Heart right ventricle (tissue), 16 donors: ENCODE data around the gene CSNK2A1. TPM values are rescaled to one million over a fixed set of nuclear protein-coding genes. Genes with fewer than 3 reads are reported as not detected.

Experiments used
- ATAC-seq, 8 donors: fragments of 200-7000 bp; cut with Tn5 transposase; one replicate each; pipeline ENCODE4 v1.9.1; 2020; ENCODE audit warnings: mild to moderate bottlenecking in 8 of 8, moderate library complexity in 8 of 8, moderate number of reproducible peaks in 1 of 8
- DNase-seq, 2 donors: peaks; one replicate each; pipeline ENCODE4 v3.0.0-alpha.2; 2020
- H3K27ac ChIP-seq, 10 donors: fragments of 200-600 bp; sonication (generic) in 2 of 10; one replicate each; pipeline versions ENCODE4 v1.5.0 to v1.8.0; 2020 to 2022; ENCODE audit warnings: mild to moderate bottlenecking in 3 of 10
- H3K27me3 ChIP-seq, 7 donors: fragments of 200-600 bp; one replicate each; pipeline ENCODE4 v1.8.0; 2021 to 2022; ENCODE audit warnings: mild to moderate bottlenecking in 2 of 7
- H3K36me3 ChIP-seq, 9 donors: fragments of 200-600 bp; sonication (generic) in 1 of 9; one replicate each; pipeline versions ENCODE4 v1.5.0 to v1.8.0; 2020 to 2022; ENCODE audit warnings: mild to moderate bottlenecking in 2 of 9
- H3K4me1 ChIP-seq, 9 donors: fragments of 200-600 bp; sonication (generic) in 1 of 9; one replicate each; pipeline versions ENCODE4 v1.5.0 to v1.8.0; 2020 to 2022; ENCODE audit warnings: mild to moderate bottlenecking in 4 of 9
- H3K4me3 ChIP-seq, 10 donors: fragments of 200-600 bp; sonication (generic) in 2 of 10; one replicate each; pipeline versions ENCODE4 v1.5.0 to v1.8.0; 2020 to 2022; ENCODE audit warnings: mild to moderate bottlenecking in 7 of 10, moderate library complexity in 2 of 10
- H3K9me3 ChIP-seq, 11 donors: fragments of 200-600 bp in 10 of 11; sonication (generic) in 2 of 11; one replicate each; pipeline versions ENCODE4 v1.5.0 to v1.8.0; 2013 to 2022; ENCODE audit warnings: mild to moderate bottlenecking in 2 of 11, control low read depth in 1 of 11, moderate library complexity in 1 of 11
- CTCF ChIP-seq, 9 donors: fragments of 200-600 bp; sonication (generic) in 2 of 9; IDR thresholded peaks; one replicate each; pipeline versions ENCODE4 v1.5.0 to v1.8.0; 2021 to 2022; ENCODE audit warnings: antibody characterized with exemption in 9 of 9, mild to moderate bottlenecking in 5 of 9, moderate library complexity in 1 of 9
- WGBS, 2 donors: extraction: QIAGEN DNeasy Blood & Tissue Kit; methylation state at CpG; one replicate each; pipeline ENCODE4 v1.1.7; 2013; ENCODE audit warnings: inconsistent platforms in 1 of 2; 5-methylcytosine and 5-hydroxymethylcytosine counted together
- intact Hi-C, 10 donors: fragments of 100-400 bp; cut with DNase I; formaldehyde crosslinking; loops; one replicate each; pipeline versions ENCODE4 v1.11.1 to v1.14.2; 2022
- polyA plus RNA-seq, 2 donors: library from polyadenylated mRNA; stranded (reverse); fragments of 200-250 nt; gene quantifications; one replicate each; pipeline ENCODE4 v1.2.3, GENCODE V29; 2013
- total RNA-seq, 10 donors: library from RNA; stranded (reverse); fragmentation: NEBNext Ultra II Directional in 3 of 10; extraction: Animal tissue kit (Norgen Biotek cat#: 25700) in 3 of 10; gene quantifications; one replicate each; pipeline versions ENCODE4 v1.2.1 to v1.2.4, GENCODE V29; 2021 to 2023
- donor health status: Arrhythmogenic right ventricular cardiomyopathy.
- donor health status: ischemic (EF 13 %, LVEDD 7.1; RV severe dilation, severe dysfunction).
- donor health status: healthy with polysubstance abuse.
- donor health status: DM: no; HTN: yes; CAD: no.
- donor health status: DM: no; HTN: no; CAD: no.
- donor health status: ischemic (EF 25% LVEDD 6.9; RV normal size, moderate dysfunction).
- donor health status: ischemic (EF 25% LVEDD 5.7; RV mildly dilated, moderate dysfunction).
- donor health status: healthy.
- donor health status: DM: yes; HTN: yes; CAD: no.
- donor health status: Ischemic cardiomyopathy.
- donor health status: ischemic (EF 35%, LVEDD 5.7; RV mildly dilated, moderate dysfunction).
- donor health status: nonischemic (EF 11% LVEDD 7.7; RV severe dilation, severe dysfunction).
- donor health status: DM: yes; HTN: yes; CAD: no.
- donor health status: PGD.
- donor health status: ischemic (EF 29% LVEDD 5.4; RV normal size, mild dysfunction).
- donor health status: nonischemic (EF 23%, LVEDD 6.1; RV moderate dilation, normal function).

CSNK2A1 gene
- total and polyA plus RNA-seq, 12 donors, result 21.4 to 137 (median 125) TPM

- ATAC-seq (no peak), DNase-seq (no peak)
- 95 to 96% methylated on average over 5 of the region's 5 CpGs for WGBS, 2 donors
- H3K9me3 ChIP-seq, result no peaks in the 10 kb centered on the region
- intact Hi-C loops, result no loop called here
- no peak overlapping the region for H3K27ac ChIP-seq
- peaks cover 0 to 92% (median 73%) of the 10 kb centered on the region in 9 donors for H3K36me3 ChIP-seq
- no peaks in the 10 kb centered on the region for H3K27me3 ChIP-seq
- no peak overlapping the region for H3K4me3 ChIP-seq
- peaks cover 0 to 37% (median 17%) of the 10 kb centered on the region in 9 donors for H3K4me1 ChIP-seq
- no peak for TF ChIP-seq CTCF (IDR thresholded peaks at IDR 0.05)
Observed at GRCh38 chr20:436476-436875, 107.1 kb downstream of the CSNK2A1 start.

GRCh38 chr20:435558-435957 lies 108.0 kb downstream of the CSNK2A1 start:
- TF ChIP-seq CTCF (IDR thresholded peaks at IDR 0.05), result no peak
- Histone ChIP-seq H3K27me3 (no peaks in the 10 kb centered on the region), H3K4me1 (peaks cover 0 to 37% (median 18%) of the 10 kb centered on the region in 9 donors), H3K36me3 (peaks cover 0 to 92% (median 72%) of the 10 kb centered on the region in 9 donors), H3K27ac (no peak overlapping the region), H3K4me3 (no peak overlapping the region), H3K9me3 (no peaks in the 10 kb centered on the region)
- ATAC-seq (no peak), DNase-seq (no peak)
- 76 to 79% methylated on average over 7 of the region's 7 CpGs for WGBS, 2 donors
- intact Hi-C loops, result no loop called here

- 90 to 91% methylated on average over 16 of the region's 16 CpGs for WGBS, 2 donors
- H3K4me3 ChIP-seq, result no peak overlapping the region
- peaks cover 0 to 92% (median 72%) of the 10 kb centered on the region in 9 donors for H3K36me3 ChIP-seq
- no peak for DNase-seq
- H3K4me1 ChIP-seq, result peaks cover 0 to 35% (median 18%) of the 10 kb centered on the region in 9 donors
- no peaks in the 10 kb centered on the region for H3K27me3 ChIP-seq
- no peak for ATAC-seq
- TF ChIP-seq CTCF (IDR thresholded peaks at IDR 0.05), result no peak
- H3K27ac ChIP-seq, result no peak overlapping the region
- intact Hi-C loops, result no loop called here
- no peaks in the 10 kb centered on the region for H3K9me3 ChIP-seq
Observed at GRCh38 chr20:434661-435419, 108.8 kb downstream of the CSNK2A1 start.

GRCh38 chr20:434221-434620 lies 109.4 kb downstream of the CSNK2A1 start:
- H3K4me3 ChIP-seq, result no peak overlapping the region
- no peak for TF ChIP-seq CTCF (IDR thresholded peaks at IDR 0.05)
- H3K9me3 ChIP-seq, result no peaks in the 10 kb centered on the region
- ATAC-seq (no peak), DNase-seq (no peak)
- peaks cover 0 to 29% (median 15%) of the 10 kb centered on the region in 9 donors for H3K4me1 ChIP-seq
- no peak overlapping the region for H3K27ac ChIP-seq
- H3K27me3 ChIP-seq, result no peaks in the 10 kb centered on the region
- intact Hi-C loops, result no loop called here
- WGBS, 2 donors, result 79 to 82% methylated on average over 11 of the region's 11 CpGs
- H3K36me3 ChIP-seq, result peaks cover 0 to 92% (median 66%) of the 10 kb centered on the region in 9 donors
